Stimulated activated CD4-positive, alpha-beta T cell treated with anti-CD3 and anti-CD28 coated beads, Interleukin-4, amount 100 ng/mL, for 4 hours (primary cell): ENCODE measurements around the gene TEX52.
"Not testable (repeated sequence)": the region's sequence is repeated elsewhere in the genome, so short reads cannot be mapped to it uniquely, and the experiment has no call there.

Source experiments
- DNase-seq, 2 experiments: peaks; one replicate each; pipeline ENCODE4 v3.0.0-alpha.2; 2020

Gene TEX52

DNA sequence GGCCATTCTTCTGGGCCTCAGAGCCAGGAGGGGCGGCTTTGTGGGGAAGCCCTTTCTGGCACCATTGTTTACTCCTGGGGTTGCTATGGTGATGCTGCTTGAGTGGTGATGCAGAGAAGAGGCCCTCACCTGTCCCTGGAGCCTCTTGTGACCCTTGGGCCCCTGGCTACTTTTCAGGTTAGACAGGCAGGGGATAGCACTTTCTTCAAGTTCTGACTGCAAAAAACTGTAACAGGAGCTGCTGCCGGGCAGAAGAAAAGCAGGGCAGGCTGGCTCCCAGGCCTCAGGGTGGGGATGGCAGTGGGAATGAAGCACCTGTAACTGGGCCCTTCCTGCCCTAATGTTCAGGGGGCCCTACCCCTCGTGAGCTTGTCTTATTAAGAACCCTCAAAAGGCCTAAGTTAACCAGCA, at the start of gene TEX52:
TEX52 (minus strand) TSS at position 19 of the 411 bp plus-strand sequence; CDS start at position 6, 13 bp downstream.
- no peak for DNase-seq

DNA sequence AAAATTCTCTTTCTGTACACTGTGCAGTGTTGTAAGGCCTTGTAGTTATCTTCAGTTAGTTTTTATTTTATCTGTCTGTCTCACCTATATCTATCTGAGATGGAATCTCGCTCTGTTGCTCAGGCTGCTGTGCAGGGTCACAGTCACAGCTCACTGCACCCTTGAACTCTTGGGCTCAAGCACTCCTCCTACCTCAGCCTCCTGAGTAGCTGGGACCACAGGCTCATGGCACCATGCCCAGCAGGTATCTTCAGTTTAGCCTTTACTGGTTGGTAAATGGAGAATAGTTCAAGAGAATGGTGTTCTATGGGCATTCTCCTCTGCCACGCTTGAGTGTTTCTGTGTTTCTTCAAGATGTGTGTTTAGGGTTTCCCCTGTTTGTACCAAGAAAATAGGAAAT, 47.4 kb upstream of the TEX52 start:
- DNase-seq = no peak

DNA sequence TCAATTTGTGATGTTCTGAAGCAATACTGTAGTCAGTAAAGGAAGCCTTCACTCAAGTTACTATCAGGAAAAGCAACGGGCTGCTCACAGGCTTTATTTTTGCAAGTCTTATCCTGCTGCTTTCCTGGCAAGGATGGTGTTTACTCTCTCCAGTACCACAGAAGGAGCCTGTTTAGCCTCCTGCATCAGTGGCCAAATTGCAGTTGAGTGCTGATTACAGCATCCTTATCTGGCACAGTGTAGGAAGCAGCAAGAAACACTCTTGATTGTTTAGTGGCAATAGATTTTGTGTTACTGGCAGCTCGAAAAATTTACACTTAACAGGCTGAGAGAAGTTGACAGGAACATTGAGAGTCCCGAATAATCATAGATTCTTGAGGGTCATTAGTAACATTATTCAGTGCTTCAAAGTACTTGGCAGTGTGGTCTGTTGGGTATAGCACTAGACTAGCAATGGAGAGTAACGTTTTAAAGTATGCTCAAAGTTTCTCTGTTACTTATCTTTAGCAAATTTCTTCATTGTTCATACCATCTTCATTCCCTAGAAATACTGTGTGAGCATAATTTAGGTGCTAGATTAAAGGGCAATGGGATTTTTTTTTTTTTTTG, 45.5 kb upstream of the TEX52 start:
- no peak for DNase-seq

DNA sequence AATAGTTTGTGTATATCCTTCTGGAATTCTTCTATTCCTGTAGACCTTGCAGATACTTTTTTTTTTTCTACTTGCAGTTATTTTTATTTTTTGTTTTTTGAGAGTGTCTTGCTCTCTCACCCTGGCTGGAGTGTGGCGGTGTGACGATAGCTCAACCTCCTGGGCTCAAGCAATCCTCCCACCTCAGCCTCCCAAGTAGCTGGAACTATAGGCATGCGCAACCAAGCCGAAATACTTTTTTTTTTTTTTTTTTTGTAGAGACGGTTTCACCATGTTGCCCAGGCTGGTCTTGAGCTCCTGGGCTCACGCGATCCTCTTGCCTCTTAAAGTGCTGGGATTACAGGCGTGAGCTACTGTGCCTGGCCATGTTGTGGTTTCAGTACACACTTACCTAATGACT, 43.8 kb upstream of the TEX52 start:
- no peak for DNase-seq

DNA sequence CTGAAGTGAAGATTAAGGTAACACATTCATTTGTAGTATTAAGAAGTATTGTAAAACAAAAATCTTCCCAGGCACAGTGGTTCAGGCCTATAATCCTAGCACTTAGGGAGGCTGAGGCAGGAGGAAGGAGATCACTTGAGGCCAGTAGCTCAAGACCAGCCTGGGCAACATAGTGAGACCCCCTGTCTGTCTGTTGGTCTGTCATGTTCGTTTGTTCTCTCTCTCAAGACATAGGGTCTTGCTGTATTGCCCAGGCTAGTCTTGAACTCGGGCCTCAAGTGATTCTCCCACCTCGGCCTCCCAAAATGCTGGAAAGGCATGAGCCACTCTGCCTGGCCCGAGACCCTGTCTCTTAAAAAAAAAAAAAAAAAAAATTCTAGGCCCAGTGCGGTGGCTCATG, 40.6 kb upstream of the TEX52 start:
- DNase-seq = no peak

DNA sequence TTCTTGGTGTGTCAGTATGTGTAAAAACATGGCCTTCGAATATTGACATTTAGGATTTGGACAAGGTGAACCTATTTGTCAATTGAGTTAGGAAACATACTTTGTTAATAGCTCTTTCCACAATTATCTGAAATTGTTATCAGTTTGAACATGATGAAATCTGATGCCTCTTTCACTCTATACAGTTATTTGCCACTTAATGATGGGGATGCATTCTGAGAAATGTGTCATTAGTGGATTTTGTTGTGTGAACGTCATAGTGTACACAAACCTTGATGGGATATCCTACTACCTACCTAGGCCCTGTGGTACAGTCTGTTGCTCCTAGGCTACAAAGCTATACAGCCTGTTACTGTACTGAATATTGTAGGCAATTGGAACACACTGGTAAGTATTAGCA, 38.7 kb upstream of the TEX52 start:
- no peak for DNase-seq

DNA sequence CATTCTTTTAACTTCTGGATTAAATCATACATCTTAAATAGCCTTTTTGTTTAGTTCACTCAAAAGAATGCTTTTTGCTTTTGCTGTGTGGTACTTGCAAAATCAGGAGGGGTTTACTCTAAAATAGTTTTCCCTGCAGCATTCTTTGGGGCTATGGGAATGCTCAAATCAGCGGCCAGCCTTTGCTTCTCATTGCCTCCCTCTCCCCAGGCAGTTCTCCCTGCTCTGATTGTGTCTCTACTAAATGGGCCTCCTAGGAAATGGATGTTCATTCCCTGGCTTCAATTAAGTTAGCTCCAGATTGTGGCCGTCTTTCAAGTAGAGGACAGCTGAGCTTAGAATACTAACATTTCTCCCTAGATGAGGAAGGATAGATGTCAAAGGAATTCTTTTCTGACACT, 38.2 kb upstream of the TEX52 start:
- no peak for DNase-seq

DNA sequence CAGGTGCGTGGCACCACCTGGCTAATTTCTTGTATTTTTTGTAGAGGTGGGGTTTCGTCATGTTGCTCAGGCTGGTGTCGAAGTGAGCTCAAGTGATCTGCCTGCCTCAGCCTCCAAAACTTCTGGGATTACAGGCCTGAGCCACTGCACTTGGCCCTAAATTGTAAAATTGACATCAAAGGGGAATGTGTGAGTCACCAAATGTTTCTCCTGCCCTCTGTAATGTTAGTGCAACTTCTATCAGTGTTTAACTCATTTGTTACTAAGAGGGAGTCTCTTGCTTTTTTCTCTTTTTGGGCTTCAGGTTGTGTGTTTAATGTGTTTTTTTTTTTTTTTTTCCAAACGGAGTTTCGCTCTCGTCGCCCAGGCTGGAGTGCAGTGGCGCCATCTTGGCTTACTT, 36.2 kb upstream of the TEX52 start:
- DNase-seq = no peak

DNA sequence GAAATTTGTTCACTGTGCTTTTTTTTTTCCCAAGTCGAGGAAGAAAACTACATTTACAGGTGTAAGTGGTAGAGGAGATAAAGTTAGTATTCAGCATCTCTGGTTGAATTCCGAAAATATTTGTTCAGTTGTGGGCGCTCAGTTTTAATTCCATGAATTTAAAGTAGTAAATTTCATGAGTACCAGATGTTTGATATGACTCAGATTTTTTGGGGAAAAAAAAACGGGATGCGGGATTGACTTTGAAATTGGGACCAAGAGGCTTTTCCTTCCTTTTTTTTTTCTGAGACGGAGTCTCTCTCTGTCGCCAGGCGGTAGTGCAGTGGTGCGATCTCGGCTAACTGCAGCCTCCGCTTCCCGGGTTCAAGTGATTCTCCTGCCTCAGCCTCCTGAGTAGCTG, 35.4 kb upstream of the TEX52 start:
- DNase-seq = no peak

DNA sequence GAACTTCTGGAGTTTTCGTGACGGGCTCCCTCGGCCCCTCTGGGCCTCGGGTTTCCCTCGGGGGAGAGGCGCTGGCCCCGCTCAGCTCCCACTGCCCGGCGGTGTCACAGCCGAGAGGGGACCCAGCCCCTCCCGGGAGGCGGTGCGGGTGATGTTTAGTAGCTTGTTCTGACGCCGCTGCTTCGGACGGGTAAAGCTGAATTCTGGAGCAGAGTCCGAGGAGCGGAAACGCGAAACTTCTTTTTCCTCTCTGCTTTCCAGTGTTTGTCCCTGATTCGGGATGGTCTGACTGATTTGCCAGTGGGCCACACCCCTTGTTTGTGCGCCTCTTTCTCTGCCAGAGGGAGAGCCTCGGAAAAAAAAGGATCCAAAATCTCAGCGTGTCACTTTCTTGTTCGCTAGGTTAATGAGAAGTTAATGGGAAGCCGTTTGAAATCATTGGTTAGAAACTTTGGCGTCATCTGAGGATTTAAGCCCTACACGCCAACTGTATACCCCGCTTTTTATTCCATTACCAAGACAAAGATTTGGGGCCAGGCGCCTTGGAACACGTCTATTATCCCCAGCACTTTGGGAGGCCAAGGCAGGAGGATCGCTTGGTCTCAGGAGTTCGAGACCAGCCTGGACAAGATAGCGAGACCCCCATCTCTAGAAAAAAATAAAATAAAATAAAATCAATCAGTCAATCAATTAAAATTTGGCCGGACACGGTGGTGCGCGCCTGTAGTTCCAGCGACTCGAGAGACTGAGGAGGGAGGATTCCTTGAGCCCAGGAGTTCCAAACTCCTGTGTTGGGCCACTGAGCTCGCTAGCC, 34.6 kb upstream of the TEX52 start:
- DNase-seq = peak; percentile 6 to 19

DNA sequence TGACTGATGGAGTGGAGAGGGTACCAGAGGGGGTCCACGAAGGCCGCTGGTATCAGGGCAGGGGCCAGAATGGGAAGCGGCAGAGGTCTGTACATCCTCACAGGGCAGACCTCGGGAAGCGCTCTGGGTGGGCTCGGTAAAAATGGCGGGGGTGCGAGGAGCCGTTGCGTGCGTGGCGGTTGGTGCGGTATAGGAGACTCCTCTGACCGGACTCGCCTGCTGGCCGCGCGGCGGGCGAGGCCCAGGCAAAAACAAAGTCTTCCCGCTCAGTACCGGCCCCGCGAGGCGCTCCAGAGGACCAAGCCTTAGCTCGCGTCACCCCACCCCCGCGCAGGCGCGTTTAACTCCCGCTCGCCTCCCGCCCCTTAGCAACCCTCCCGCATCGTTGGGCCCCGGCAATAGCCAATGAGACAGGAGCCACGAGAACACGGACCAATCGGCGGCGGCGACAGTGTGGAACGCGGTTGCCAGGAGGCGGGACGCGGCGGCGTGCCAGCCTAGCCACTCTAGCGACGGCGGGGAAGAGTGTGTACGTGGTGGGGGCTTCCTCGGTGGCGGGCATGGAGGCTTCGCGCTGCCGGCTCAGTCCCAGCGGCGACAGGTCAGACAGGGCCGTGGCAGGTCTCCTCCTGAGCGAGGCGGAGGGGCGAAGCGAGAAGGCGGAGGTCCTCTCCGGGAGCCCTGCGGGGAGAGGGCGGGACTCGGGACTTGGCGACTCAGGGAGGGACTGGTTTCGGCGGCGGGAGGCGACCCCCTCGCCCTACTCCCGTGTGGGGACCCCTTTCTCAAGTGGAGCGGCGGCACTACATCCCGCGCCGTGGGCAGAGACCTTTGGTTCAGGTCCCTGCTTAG, 33.8 kb upstream of the TEX52 start, which contains the start of gene TULP3:
TULP3 (plus strand) TSS at position 504 of the 852 bp plus-strand sequence; CDS start at position 561, 57 bp downstream.
- DNase-seq = peak; percentile 97

DNA sequence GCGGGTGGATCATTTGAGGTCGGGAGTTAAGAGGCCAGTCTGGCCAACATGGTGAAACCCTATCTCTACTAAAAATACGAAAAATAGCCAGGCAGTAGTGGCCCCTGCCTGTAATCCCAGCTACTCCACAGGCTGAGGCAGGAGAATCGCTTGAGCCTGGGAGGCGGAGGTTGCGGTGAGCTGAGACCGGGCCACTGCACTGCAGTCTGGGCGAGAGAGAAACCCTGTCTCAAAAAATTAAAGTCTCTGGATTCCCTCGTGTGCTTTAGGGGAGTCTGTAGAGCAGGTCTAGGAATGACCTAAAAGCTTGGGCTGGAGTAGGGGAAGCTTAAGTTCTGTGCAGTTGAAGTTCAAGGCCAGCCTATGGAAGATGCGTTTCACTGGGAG, 33.2 kb upstream of the TEX52 start:
- DNase-seq = no peak

DNA sequence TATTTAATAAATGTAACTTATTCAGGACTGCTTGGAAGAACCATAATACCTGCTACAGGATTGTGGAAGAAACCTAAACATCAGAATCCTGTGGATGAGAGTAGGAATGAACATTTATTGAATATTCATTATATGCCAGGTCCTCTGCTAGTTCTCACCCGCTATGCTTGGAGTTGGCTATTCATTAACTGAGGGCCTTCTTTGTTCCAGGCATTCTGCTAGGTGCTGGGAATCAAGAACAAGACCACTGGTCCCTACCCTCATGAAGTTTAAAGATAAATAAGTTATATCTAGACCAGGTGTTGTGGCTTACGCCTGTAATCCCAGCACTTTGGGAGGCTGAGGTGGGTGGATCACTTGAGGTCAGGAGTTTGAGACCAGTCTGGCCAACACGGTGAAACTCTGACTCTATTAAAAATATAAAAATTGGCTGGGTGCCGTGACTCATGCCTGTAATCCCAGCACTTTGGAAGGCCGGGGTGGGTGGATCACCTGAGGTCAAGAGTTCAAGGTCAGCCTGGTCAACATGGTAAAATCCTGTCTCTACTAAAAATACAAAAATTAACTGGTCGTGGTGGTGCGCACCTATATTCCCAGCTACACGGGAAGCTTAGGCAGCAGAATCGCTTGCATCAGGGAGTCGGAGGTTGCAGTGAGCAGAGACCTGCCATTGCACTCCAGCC, 30.1 kb upstream of the TEX52 start:
- DNase-seq = no peak

DNA sequence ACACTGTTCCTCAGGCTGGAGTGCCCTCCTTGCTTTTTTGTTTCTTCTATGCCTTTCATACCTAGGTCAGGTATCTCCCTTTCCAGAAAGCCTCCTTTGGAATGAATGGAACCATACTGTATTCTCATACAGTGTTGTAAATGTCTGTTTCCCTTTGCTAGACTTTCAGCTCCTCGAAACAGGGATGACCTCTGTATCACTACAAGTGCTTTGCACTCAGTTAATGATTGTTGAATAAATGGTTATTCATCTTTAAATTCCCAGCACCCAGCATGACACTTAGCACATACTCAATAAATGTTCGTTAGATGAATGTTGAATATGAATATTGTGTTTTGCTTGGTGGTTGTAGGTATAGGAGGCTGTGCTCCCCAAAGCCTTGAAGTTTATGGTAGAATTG, 28.0 kb upstream of the TEX52 start:
- DNase-seq = no peak

DNA sequence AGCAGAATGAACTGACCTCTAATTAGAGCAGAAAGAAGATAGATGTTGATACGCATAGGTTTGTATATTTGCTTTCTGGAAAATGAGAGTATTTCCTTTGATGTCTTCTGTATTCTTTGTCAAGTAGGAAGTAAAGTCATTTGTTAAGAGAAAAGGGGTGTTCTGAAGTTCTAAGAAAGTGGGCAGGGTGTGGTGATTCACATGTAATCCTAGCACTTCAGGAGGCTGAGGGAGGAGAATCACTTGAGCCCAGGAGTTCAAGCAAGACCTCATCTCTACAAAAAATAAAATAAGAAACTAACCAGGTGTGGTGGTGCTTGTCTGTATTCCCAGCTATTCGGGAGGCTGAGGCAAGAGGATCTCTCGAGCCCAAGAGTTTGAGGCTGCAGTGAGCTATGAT, 23.0 kb upstream of the TEX52 start:
- no peak for DNase-seq

DNA sequence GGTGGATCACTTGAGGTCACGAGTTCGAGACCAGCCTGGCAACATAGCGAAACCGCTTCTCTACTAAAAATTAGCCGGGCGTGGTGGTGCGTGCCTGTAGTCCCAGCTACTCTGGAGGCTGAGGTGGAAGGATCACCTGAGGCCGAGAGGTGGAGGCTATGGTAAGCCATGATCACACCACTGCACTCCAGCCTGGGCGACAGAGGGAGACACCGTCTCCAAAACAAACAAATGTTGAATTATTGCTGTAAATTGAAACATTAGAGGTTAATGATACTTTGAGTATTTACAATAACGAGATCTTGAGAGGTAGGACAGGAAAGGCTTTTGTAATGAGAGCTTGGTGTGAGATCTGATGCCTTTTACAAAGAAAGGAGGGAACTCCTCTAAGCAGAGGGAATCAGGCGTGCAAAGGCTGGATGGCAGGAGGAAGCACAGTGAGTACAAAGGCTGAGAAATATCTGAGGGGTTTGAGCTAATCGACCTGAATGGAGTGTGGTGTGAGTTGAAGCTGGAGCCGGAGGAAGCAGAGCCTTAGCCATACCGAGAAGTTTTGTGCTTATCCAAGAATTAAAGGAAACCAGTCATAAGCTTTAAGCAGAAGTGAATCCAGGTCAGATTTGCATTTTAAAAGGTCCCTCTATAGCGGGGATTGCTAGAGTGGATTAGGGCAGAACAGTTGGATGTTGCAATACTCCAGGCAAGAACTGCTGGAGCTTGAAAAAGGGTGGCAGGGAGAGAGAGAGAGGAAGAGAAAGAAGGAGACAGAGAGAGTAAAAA, 21.3 kb upstream of the TEX52 start:
- no peak for DNase-seq

DNA sequence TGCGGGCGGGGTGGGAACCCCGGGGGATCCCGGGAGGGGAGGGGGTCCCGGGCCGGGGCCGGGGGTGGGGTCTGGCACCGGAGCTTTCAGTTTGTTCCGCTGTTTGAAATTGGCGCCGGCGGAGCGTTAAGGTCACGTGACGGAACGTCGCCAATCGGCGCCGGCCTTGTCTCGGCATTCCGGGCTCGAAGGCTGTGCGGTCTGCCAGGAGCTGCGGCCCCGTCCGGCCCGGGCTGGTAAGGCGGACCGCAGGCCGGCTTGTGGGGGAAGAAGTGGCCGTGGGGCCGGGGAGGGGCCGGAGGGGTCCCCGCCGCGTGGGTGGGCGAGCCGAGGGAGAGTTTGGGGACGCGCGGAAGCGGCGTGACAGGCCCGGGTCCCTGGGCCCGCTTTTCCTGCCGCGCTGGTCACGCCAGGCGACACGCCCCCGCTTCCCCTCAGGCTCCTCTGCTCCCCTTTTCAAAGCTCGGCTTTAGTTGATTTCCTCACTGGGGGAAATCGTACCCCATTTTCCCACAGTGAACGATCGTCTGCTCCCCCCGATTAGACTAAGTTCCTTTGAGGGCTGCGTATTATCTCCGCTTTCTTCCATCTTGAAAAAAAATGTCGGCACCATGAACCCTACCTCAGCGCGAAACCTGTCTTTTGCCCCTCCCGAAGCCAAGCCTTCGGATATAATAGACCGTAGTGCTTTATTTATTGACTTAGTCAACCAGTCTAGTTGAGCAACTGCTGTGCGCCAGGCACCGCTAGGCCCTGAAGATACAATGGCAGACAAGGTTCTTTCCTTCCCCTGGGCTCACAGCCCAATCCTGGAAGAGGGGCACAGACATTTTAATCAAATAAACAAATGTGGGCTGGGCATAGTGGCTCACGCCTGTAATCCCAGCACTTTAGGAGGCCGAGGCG, 20.5 kb upstream of the TEX52 start, which contains the start of the genes FOXM1 and RHNO1:
FOXM1 (minus strand) TSS at position 128 of the 906 bp plus-strand sequence. CDS start 2,696 bp downstream, outside the sequence.
RHNO1 (plus strand) TSS at position 177 of the 906 bp plus-strand sequence. CDS start 8,144 bp downstream, outside the sequence.
- DNase-seq = peak; percentile 80 to 82

DNA sequence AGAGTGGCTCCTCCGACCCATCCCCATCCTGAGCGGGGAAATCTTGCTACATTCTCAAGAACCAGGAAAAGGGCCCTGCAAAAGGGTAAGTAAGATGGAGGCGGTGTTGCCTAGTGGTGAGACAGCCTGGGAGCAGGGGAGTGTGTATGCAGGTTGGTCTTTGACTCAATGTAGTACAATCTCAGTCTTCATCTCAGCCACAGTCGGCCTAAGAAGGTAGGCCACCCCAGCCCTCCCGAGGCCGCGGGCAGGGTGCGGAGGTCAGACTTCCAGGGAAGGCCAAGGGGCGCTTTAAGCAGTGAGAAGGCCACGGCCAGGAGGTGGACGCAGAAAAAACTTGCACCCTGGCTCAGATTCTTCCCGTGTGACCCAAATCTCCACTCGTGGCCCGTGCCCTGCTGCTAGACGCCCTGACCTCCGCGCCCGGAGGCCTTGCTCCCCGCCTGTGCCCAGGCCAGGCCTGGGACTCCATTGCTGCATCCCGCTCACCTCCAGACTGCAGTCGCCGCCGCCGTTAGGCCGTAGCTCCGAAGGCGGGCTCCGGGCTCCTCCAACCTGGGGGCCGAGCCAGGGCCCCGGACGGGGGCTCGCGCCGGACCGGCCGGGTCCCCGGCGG, 19.7 kb upstream of the TEX52 start:
- no peak for DNase-seq

DNA sequence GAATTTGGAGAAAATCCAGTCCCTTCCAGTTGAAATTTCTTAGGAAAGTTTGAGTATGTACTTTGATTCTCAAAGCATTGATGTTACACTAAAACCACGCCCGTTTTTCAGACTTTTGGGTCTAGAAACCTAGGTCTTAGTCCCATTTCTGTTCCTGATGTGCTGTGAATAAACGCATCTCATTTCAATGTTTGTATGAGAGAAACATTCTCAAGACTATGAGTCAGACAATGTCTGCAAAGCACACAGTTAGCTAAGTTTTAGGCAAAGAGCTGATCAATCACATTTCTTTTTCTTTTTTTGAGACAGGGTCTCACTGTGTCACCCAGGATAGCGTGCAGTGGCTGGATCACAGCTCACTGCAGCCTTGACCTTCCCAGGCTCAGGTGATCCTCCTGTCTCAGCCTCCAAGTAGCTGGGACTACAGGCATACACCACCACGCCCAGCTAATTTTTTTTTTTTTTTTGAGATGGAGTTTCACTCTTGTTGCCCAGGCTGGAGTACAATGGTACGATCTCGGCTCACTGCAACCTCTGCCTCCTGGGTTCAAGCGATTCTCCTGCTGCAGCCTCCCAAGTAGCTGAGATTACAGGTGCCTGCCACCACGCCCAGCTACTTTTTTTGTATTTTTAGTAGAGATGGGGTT, 12.3 kb upstream of the TEX52 start:
- DNase-seq = not testable (repeated sequence)

DNA sequence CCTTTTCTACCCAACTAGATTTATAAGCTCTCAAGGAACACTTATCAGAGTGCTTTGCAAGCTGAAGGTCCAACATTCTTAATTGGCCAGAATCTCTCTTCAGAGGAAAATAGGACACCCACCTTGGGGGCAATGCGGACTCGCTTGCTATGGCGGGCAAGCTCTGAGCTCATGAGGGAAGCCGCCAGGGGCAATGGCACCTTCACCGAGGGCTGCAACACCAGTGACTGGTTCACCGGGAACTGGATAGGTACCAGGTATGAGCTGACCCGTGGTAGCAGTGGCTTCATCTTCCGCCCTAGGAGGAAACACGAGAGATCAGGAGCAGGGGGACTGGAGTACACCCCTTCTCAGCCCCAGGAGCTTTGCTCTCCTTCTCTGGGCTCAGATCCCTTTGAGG, 7.4 kb upstream of the TEX52 start:
- DNase-seq = no peak
